ENCODE results near the gene PARP3.

The PARP3 gene

GRCh38 chr3:51971350-51971749 is 29.2 kb downstream of the PARP3 start:
- 95% methylated on average over 10 of the region's 11 CpGs for WGBS (ENCODE audit: insufficient coverage)
- POLR2A ChIA-PET, result no interaction called here
- CTCF ChIA-PET, result interaction anchor here (1.0 to 9.3 kb wide), 4 partner anchors 11 to 29 kb away, joined by 3 to 76 read pairs (median 13); partner anchors contain the start of genes PARP3 and RRP9
- Histone ChIP-seq H3K27me3 (replicated peaks in 2 of 5; ENCODE audit: control insufficient read depth in 4 of 5, insufficient read depth in 5 of 5, low read length in 4 of 5) (peaks cover 0 to 3% (median 0%) of the 10 kb centered on the region in 5 experiments), H3K4me1 (ENCODE audit: control extremely low read depth in 1 of 4, control insufficient read depth in 4 of 4, insufficient read depth in 4 of 4, low read length in 3 of 4) (peaks cover 4 to 46% (median 43%) of the 10 kb centered on the region in 4 experiments), H3K4me3 (ENCODE audit: control insufficient read depth in 1 of 7, extremely low read depth in 1 of 7, insufficient read depth in 4 of 7, low read depth in 2 of 7, low read length in 6 of 7) (no peak overlapping the region), H3K9me3 (ENCODE audit: control extremely low read depth in 1 of 5, control insufficient read depth in 4 of 5, insufficient read depth in 2 of 5, low read depth in 1 of 5, low read length in 4 of 5) (no peaks in the 10 kb centered on the region), H3K27ac (ENCODE audit: insufficient read depth in 1 of 2, low read depth in 1 of 2, low read length in 2 of 2, poor library complexity in 1 of 2, severe bottlenecking in 2 of 2) (no peak overlapping the region), H3K36me3 (ENCODE audit: control insufficient read depth in 4 of 4, insufficient read depth in 4 of 4, low read length in 3 of 4) (no peaks in the 10 kb centered on the region)
- DNase-seq, result no peak

DNA sequence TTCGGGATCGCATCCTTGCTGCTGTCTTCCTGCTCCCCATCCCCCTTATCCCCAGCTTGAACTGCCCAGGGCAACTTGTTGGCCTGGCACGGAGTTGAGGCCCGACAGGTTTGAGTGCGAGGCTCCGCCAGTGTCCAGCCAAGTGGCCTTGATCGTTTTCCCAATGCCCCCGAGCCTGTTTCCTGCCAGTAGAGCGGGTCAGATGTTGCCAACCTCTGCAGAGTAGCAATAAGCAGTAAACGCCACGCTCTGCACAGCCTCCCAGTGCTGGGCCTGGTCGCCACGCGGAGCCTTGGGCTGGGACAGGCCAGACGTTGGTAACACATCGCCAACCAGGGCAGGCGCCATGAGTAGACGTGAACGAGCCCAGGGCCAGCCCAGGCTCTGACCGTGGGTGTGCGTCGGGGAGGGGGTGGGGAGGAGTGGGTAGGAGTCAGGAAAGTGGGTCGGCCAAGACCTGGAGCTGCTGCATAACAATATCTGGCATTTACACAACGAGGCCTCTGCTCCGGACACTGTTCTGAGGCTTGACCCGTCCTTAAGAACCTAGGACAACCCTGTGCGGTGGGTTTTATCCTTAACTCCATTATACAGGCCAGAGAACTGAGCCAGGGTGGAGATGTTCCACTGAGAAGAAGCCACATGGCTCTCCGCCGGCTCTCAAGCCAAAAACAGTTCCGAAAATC is 32.3 kb downstream of the PARP3 start:
- Histone ChIP-seq H3K9me3 (ENCODE audit: control extremely low read depth in 1 of 5, control insufficient read depth in 4 of 5, insufficient read depth in 2 of 5, low read depth in 1 of 5, low read length in 4 of 5) (no peaks in the 10 kb centered on the region), H3K27me3 (replicated peaks in 2 of 5; ENCODE audit: control insufficient read depth in 4 of 5, insufficient read depth in 5 of 5, low read length in 4 of 5) (no peaks in the 10 kb centered on the region), H3K27ac (ENCODE audit: insufficient read depth in 1 of 2, low read depth in 1 of 2, low read length in 2 of 2, poor library complexity in 1 of 2, severe bottlenecking in 2 of 2) (peak overlapping the region in 1 of 2 experiments; percentile 77), H3K4me3 (ENCODE audit: control insufficient read depth in 1 of 7, extremely low read depth in 1 of 7, insufficient read depth in 4 of 7, low read depth in 2 of 7, low read length in 6 of 7) (peak overlapping the region; percentile 47 to 90 (median 84)), H3K36me3 (ENCODE audit: control insufficient read depth in 4 of 4, insufficient read depth in 4 of 4, low read length in 3 of 4) (peaks cover 0 to 6% (median 0%) of the 10 kb centered on the region in 4 experiments), H3K4me1 (ENCODE audit: control extremely low read depth in 1 of 4, control insufficient read depth in 4 of 4, insufficient read depth in 4 of 4, low read length in 3 of 4) (peaks cover 4 to 38% (median 29%) of the 10 kb centered on the region in 4 experiments)
- CTCF ChIA-PET, result interaction anchor here (0.6 to 9.3 kb wide), 14 partner anchors 8 to 128 kb away, joined by 3 to 76 read pairs (median 6); partner anchors contain the start of genes ACY1, PARP3 and RRP9
- POLR2A ChIA-PET, result interaction anchor here (0.6 to 1.3 kb wide), 4 partner anchors 8 to 33 kb away, joined by 3 to 4 read pairs (median 4); partner anchors contain the start of genes PARP3 and RRP9
- peak in 1 of 3 donors; percentile 24 for DNase-seq
- 23% methylated on average over 30 of the region's 30 CpGs for WGBS (ENCODE audit: insufficient coverage)

DNA sequence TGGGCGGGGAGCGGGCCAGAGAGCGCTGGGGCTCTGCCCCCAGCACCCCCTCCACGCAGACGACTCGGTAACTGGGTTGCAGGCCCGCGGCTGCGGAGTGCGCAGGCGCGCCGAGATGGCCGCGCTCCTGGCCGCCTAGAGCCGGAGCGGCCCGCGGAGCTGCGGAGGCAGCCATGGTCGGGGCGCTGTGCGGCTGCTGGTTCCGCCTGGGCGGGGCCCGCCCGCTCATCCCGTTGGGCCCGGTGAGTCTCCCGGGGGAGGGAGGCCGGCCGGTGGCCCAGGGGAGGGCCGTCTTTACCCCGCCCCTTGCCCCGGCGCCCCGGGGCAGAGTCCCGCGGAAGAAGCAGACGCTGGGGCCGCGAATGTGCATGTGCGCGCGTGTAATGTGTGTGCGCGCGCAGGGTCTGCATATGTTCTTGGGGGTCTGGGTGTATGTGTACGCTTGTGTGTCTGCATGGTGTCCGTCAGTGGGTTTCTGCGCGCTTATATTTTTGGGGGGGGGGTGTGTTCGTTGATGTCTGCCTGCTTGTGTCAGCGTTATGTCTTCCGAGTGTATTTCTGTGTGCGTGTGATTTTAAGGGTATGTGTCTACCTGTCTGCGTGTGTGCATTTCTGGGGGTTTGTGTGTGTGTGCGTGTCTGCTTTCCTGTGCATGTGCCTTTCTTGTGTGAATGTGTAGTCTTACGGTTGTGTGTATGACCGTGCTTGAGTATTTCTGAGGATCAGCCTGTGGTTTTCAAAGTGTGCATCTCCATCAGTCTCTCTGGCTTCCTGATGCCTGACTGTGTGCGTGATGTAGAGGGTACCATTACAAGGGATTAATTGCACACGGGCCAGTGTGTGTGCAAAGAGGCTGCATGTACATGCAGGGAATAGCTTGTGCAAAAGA is 33.0 kb downstream of the PARP3 start, which contains the start of gene ABHD14A:
ABHD14A (plus strand) TSS at position 102 of the 889 bp plus-strand sequence; CDS start at position 174, 72 bp downstream.
- ChIA-PET POLR2A (interaction anchor here (1.1 kb wide), 1 partner anchor 9 kb away, joined by 4 read pairs; no protein-coding TSS in a partner anchor), CTCF (interaction anchor here (0.9 to 9.3 kb wide), 6 partner anchors 9 to 23 kb away, joined by 3 to 76 read pairs (median 6); no protein-coding TSS in a partner anchor)
- Histone ChIP-seq H3K36me3 (ENCODE audit: control insufficient read depth in 4 of 4, insufficient read depth in 4 of 4, low read length in 3 of 4) (peaks cover 0 to 6% (median under 1%) of the 10 kb centered on the region in 4 experiments), H3K4me1 (ENCODE audit: control extremely low read depth in 1 of 4, control insufficient read depth in 4 of 4, insufficient read depth in 4 of 4, low read length in 3 of 4) (peaks cover 4 to 38% (median 29%) of the 10 kb centered on the region in 4 experiments), H3K4me3 (ENCODE audit: control insufficient read depth in 1 of 7, extremely low read depth in 1 of 7, insufficient read depth in 4 of 7, low read depth in 2 of 7, low read length in 6 of 7) (peak within 1 kb of the TSS; percentile 65 to 90 (median 84)), H3K27me3 (replicated peaks in 2 of 5; ENCODE audit: control insufficient read depth in 4 of 5, insufficient read depth in 5 of 5, low read length in 4 of 5) (no peaks in the 10 kb centered on the region), H3K27ac (ENCODE audit: insufficient read depth in 1 of 2, low read depth in 1 of 2, low read length in 2 of 2, poor library complexity in 1 of 2, severe bottlenecking in 2 of 2) (peak within 1 kb of the TSS in 1 of 2 experiments; percentile 77), H3K9me3 (ENCODE audit: control extremely low read depth in 1 of 5, control insufficient read depth in 4 of 5, insufficient read depth in 2 of 5, low read depth in 1 of 5, low read length in 4 of 5) (no peaks in the 10 kb centered on the region)
- WGBS (ENCODE audit: insufficient coverage), result under 1% methylated on average over 34 of the region's 63 CpGs
- peak; percentile 61 to 70 (median 67) for DNase-seq

GRCh38 chr3:51975852-51976549 is 33.8 kb downstream of the PARP3 start:
- Histone ChIP-seq H3K4me3 (ENCODE audit: control insufficient read depth in 1 of 7, extremely low read depth in 1 of 7, insufficient read depth in 4 of 7, low read depth in 2 of 7, low read length in 6 of 7) (peak overlapping the region; percentile 47 to 90 (median 84)), H3K27ac (ENCODE audit: insufficient read depth in 1 of 2, low read depth in 1 of 2, low read length in 2 of 2, poor library complexity in 1 of 2, severe bottlenecking in 2 of 2) (no peak overlapping the region), H3K36me3 (ENCODE audit: control insufficient read depth in 4 of 4, insufficient read depth in 4 of 4, low read length in 3 of 4) (peaks cover 0 to 11% (median 2%) of the 10 kb centered on the region in 4 experiments), H3K4me1 (ENCODE audit: control extremely low read depth in 1 of 4, control insufficient read depth in 4 of 4, insufficient read depth in 4 of 4, low read length in 3 of 4) (peaks cover 4 to 39% (median 31%) of the 10 kb centered on the region in 4 experiments), H3K27me3 (replicated peaks in 2 of 5; ENCODE audit: control insufficient read depth in 4 of 5, insufficient read depth in 5 of 5, low read length in 4 of 5) (no peaks in the 10 kb centered on the region), H3K9me3 (ENCODE audit: control extremely low read depth in 1 of 5, control insufficient read depth in 4 of 5, insufficient read depth in 2 of 5, low read depth in 1 of 5, low read length in 4 of 5) (no peaks in the 10 kb centered on the region)
- POLR2A ChIA-PET, result interaction anchor here (1.1 kb wide), 1 partner anchor 9 kb away, joined by 4 read pairs; no protein-coding TSS in a partner anchor
- peak in 2 of 3 donors; percentile 50 to 54 for DNase-seq
- CTCF ChIA-PET, result interaction anchor here (1.3 to 9.3 kb wide), 2 partner anchors 8 to 16 kb away, joined by 3 to 76 read pairs; no protein-coding TSS in a partner anchor
- WGBS (ENCODE audit: insufficient coverage), result 44% methylated on average over 44 of the region's 46 CpGs

DNA sequence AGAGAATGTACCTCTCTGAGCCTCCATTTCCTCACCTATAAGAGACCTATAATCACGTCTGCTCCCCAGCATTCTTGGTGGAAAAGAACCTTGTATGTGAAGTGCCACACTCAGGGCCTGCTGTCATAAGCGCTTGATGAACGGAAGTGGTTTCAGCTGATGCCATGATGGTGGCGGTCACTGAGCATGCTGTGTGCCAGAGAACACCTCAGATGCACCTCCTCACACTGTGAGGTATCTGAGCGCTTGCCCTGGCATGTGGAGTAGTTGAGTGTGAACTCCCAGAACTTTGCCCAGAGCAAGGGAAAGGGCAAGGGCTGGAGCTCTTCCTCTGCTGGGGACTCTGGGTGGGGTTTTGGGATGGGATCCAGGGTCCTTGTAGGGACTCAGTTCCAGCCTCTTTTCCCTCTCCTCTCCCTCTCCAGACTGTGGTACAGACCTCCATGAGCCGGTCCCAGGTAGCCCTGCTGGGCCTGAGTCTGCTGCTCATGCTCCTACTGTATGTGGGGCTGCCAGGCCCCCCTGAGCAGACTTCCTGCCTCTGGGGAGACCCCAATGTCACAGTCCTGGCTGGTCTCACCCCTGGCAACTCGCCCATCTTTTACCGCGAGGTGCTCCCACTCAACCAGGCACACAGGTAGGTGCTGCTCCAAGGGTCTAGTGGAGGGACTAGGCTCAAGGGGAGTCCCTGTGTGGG is 35.4 kb downstream of the PARP3 start:
- peaks cover 0 to 11% (median 2%) of the 10 kb centered on the region in 4 experiments for H3K36me3 ChIP-seq (ENCODE audit: control insufficient read depth in 4 of 4, insufficient read depth in 4 of 4, low read length in 3 of 4)
- no peaks in the 10 kb centered on the region for H3K9me3 ChIP-seq (ENCODE audit: control extremely low read depth in 1 of 5, control insufficient read depth in 4 of 5, insufficient read depth in 2 of 5, low read depth in 1 of 5, low read length in 4 of 5)
- no peaks in the 10 kb centered on the region for H3K27me3 ChIP-seq (replicated peaks in 2 of 5; ENCODE audit: control insufficient read depth in 4 of 5, insufficient read depth in 5 of 5, low read length in 4 of 5)
- no peak overlapping the region for H3K4me3 ChIP-seq (ENCODE audit: control insufficient read depth in 1 of 7, extremely low read depth in 1 of 7, insufficient read depth in 4 of 7, low read depth in 2 of 7, low read length in 6 of 7)
- CTCF ChIA-PET, result interaction anchor here (0.9 kb wide), 1 partner anchor 35 kb away, joined by 3 read pairs; no protein-coding TSS in a partner anchor
- peaks cover 7 to 52% (median 39%) of the 10 kb centered on the region in 4 experiments for H3K4me1 ChIP-seq (ENCODE audit: control extremely low read depth in 1 of 4, control insufficient read depth in 4 of 4, insufficient read depth in 4 of 4, low read length in 3 of 4)
- no peak overlapping the region for H3K27ac ChIP-seq (ENCODE audit: insufficient read depth in 1 of 2, low read depth in 1 of 2, low read length in 2 of 2, poor library complexity in 1 of 2, severe bottlenecking in 2 of 2)
- POLR2A ChIA-PET, result no interaction called here
- WGBS (ENCODE audit: insufficient coverage), result 92% methylated on average over 8 of the region's 9 CpGs
- peak in 2 of 3 donors; percentile 43 to 64 for DNase-seq

DNA sequence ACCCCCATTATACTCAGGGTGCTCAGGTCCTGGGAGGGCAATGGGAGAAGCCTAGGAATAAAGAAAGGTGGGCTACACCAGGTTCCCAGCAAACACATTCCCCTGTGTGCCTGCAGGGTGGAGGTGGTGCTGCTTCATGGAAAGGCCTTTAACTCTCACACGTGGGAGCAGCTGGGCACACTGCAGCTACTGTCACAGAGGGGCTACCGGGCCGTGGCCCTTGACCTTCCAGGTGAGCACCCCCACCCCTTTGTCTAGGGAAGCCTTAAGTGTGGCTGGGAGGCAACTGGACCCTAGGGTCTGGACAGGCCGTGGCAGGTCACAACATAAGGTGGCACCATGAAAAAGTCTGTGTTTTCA is 36.0 kb downstream of the PARP3 start:
- no peak overlapping the region for H3K27ac ChIP-seq (ENCODE audit: insufficient read depth in 1 of 2, low read depth in 1 of 2, low read length in 2 of 2, poor library complexity in 1 of 2, severe bottlenecking in 2 of 2)
- no peaks in the 10 kb centered on the region for H3K27me3 ChIP-seq (replicated peaks in 2 of 5; ENCODE audit: control insufficient read depth in 4 of 5, insufficient read depth in 5 of 5, low read length in 4 of 5)
- no peak overlapping the region for H3K4me3 ChIP-seq (ENCODE audit: control insufficient read depth in 1 of 7, extremely low read depth in 1 of 7, insufficient read depth in 4 of 7, low read depth in 2 of 7, low read length in 6 of 7)
- H3K36me3 ChIP-seq (ENCODE audit: control insufficient read depth in 4 of 4, insufficient read depth in 4 of 4, low read length in 3 of 4), result peaks cover 0 to 11% (median 2%) of the 10 kb centered on the region in 4 experiments
- DNase-seq, result no peak
- ChIA-PET CTCF (no interaction called here), POLR2A (no interaction called here)
- WGBS (ENCODE audit: insufficient coverage), result 100% methylated on average over 3 of the region's 4 CpGs
- no peaks in the 10 kb centered on the region for H3K9me3 ChIP-seq (ENCODE audit: control extremely low read depth in 1 of 5, control insufficient read depth in 4 of 5, insufficient read depth in 2 of 5, low read depth in 1 of 5, low read length in 4 of 5)
- H3K4me1 ChIP-seq (ENCODE audit: control extremely low read depth in 1 of 4, control insufficient read depth in 4 of 4, insufficient read depth in 4 of 4, low read length in 3 of 4), result peaks cover 7 to 57% (median 44%) of the 10 kb centered on the region in 4 experiments

Data from common myeloid progenitor, CD34-positive (primary cell).